22Rv1 (cell line): ENCODE results near the gene SLBP.

Source experiments
- CTCF ChIP-seq: fragments of 450-650 bp; IDR thresholded peaks from 2 replicates; pipeline ENCODE4 v1.5.1; 2017; ENCODE audit warnings: mild to moderate bottlenecking
- ZFX ChIP-seq: fragments of 450-650 bp; IDR thresholded peaks from 2 replicates; pipeline ENCODE4 v1.6.1; 2017; ENCODE audit warnings: antibody characterized with exemption, borderline replicate concordance

- TF ChIP-seq CTCF: no peak
- no peak for TF ChIP-seq ZFX
These were observed 20.8 kb upstream of the SLBP start for GRCh38 chr4:1732911-1733310.
